Lower leg skin (tissue), 4 donors: ENCODE results near the gene PIGL. TPM values are rescaled to one million over a fixed set of nuclear protein-coding genes. Genes with fewer than 3 reads are reported as not detected.

Source experiments
- DNase-seq, 2 donors: peaks; one replicate each; pipeline ENCODE4 v3.0.0-alpha.2; 2019; ENCODE audit warnings: low spot score in 2 of 2
- H3K4me3 ChIP-seq: fragments of 200-600 bp; sonication (generic); 2 replicates; pipeline ENCODE4 v1.5.1; 2017; ENCODE audit warnings: mild to moderate bottlenecking, low read depth; ENCODE audit not compliant: poor library complexity, severe bottlenecking
- POLR2A ChIP-seq, 2 donors: fragments of 450-650 bp; IDR thresholded peaks; one replicate each; pipeline ENCODE4 v1.6.1; 2016 to 2017; ENCODE audit warnings: antibody characterized with exemption in 2 of 2, mild to moderate bottlenecking in 1 of 2, moderate library complexity in 1 of 2
- whole genome bisulfite sequencing, 2 donors: methylation state at CpG; one replicate each; pipeline ENCODE4 v1.1.5; 2018; 5-methylcytosine and 5-hydroxymethylcytosine counted together
- intact Hi-C: fragments of 100-400 bp; cut with DNase I; formaldehyde crosslinking; loops from one replicate; pipeline ENCODE4 v1.15.0; 2023; ENCODE audit warnings: low total_unique reads
- total RNA-seq, 4 donors: library from RNA; depleted of rRNA; stranded (reverse); fragments of >200 nt; gene quantifications; one replicate each; pipeline ENCODE4 v1.1.0, GENCODE V29; 2016
- TF ChIP-seq, protein P1 (sequence below), 3 donors: fragments of 450-650 bp; IDR thresholded peaks; one replicate each; pipeline ENCODE4 v1.5.1; 2016; ENCODE audit warnings: antibody characterized with exemption in 3 of 3, mild to moderate bottlenecking in 3 of 3, moderate library complexity in 2 of 3

Gene PIGL
- total RNA-seq, 4 donors from 2014 or later = 25.5 to 93.4 (median 40.7) TPM

DNA sequence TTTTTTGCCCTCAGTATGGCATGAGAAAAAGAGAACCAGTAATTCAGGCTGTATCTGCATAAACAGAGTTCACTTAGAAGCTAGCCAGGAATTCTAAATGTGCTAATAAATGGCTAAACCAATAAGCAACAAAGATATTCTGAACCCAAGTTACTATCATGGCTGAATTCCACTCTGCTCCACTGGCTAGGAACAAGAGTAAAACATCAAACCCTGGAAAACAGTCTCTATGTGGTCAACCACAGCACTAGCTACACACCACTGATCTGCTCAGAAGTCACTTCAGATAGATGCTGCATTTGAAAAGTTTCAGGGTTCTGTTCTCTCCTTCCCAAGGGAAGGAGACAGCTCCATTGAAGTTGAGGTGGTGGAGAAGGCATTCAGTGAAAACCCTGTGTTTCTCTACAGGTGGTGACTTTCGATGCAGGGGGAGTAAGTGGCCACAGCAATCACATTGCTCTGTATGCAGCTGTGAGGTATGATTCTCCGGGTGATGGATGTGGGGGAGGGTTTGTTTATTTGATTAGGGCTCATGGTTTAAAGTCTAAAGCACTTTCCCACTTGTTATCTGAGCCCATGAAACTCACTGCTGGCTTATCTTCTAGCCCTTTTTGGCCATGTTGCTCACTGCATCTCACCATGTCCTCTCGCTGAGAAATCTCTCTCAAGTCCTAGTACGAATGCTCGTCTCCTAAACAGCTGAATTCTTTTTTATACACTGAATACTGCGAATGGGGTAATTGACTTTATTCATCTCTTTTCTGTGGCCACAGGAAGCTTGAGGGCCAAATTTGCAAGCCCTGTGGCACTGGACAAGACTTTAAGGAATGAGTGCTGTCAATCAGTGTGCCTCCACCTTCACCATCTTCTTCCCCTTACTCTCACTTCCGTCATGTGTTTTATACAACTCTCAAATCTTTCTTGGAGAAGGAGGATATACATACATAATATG is 96.4 kb downstream of the PIGL start:
- DNase-seq = no peak
- intact Hi-C loops = no loop called here

DNA sequence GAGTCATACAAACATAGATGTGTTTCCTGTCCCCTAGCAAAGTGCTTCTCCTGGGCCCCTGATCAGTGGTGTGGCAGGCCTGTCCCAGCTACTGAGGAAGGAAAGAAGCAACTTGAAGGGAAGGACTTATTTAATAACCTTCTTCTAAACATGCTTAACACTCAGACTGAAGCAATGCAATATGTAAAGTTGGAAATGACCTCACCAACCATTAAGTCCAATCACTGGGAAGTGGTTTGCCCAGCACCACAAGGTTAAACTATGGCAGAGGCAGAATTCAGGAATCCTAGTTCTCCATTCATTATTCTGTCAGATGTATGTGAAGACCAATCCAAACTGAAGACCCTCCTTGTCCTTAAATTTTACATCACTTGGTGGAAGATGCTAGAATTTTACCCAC is 97.2 kb downstream of the PIGL start:
- no peak for TF ChIP-seq POLR2A (IDR thresholded peaks at IDR 0.05)
- TF ChIP-seq, protein P1, sequence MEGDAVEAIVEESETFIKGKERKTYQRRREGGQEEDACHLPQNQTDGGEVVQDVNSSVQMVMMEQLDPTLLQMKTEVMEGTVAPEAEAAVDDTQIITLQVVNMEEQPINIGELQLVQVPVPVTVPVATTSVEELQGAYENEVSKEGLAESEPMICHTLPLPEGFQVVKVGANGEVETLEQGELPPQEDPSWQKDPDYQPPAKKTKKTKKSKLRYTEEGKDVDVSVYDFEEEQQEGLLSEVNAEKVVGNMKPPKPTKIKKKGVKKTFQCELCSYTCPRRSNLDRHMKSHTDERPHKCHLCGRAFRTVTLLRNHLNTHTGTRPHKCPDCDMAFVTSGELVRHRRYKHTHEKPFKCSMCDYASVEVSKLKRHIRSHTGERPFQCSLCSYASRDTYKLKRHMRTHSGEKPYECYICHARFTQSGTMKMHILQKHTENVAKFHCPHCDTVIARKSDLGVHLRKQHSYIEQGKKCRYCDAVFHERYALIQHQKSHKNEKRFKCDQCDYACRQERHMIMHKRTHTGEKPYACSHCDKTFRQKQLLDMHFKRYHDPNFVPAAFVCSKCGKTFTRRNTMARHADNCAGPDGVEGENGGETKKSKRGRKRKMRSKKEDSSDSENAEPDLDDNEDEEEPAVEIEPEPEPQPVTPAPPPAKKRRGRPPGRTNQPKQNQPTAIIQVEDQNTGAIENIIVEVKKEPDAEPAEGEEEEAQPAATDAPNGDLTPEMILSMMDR (IDR thresholded peaks at IDR 0.05) = no peak
- intact Hi-C loops = no loop called here
- H3K4me3 ChIP-seq = no peak overlapping the region
- DNase-seq = no peak

More for the DNA sequence above, 96.4 kb downstream of the PIGL start:
- no peak overlapping the region for H3K4me3 ChIP-seq
- WGBS, 2 donors = 95 to 96% methylated on average over 7 of the region's 7 CpGs
- TF ChIP-seq POLR2A (IDR thresholded peaks at IDR 0.05) = no peak
- TF ChIP-seq, protein P1 (IDR thresholded peaks at IDR 0.05) = no peak

DNA sequence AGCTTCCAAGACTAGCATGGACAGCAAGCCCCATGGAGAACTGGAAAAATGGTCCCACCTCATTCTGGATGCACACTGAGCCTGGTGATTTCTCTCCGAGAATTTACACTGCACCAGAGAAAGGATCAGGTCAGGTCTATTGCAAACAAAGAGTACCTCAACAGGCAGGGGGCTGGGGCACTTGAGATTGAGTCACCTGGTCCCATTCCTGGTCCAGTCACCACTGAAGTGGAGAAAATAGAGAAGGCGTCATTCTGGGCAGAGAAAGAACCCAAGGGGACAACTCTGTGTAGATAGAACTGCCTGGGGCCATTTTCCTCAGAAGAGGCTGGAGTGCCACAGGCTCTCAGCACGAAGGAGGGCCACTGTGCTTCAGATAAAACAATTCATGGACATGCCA is 97.8 kb downstream of the PIGL start:
- 89 to 91% methylated on average over 3 of the region's 3 CpGs for WGBS, 2 donors
- DNase-seq = no peak
- no peak overlapping the region for H3K4me3 ChIP-seq
- TF ChIP-seq, protein P1 (IDR thresholded peaks at IDR 0.05) = no peak
- TF ChIP-seq POLR2A (IDR thresholded peaks at IDR 0.05) = no peak
- intact Hi-C loops = no loop called here

DNA sequence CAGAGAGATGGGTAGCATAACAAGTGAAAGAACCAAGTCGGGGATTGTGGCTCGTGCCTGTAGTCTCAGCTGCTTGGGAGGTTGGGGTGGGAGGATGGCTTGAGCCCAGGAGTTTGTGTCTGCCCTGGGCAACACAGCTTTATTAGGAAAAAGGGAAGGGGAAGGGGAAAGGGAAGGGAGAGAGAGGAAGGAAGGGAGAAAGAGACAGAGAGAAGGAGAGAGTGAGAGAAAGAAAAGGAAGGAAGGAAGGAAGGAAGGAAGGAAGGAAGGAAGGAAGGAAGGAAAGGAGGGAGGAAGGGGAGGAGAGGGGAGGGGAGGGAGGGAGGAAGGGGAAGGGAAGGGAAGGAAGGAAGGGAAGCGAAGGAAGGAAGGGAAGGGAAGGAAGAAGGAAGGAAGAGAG is 103.0 kb downstream of the PIGL start:
- TF ChIP-seq POLR2A (IDR thresholded peaks at IDR 0.05) = no peak
- TF ChIP-seq, protein P1 (IDR thresholded peaks at IDR 0.05) = no peak

DNA sequence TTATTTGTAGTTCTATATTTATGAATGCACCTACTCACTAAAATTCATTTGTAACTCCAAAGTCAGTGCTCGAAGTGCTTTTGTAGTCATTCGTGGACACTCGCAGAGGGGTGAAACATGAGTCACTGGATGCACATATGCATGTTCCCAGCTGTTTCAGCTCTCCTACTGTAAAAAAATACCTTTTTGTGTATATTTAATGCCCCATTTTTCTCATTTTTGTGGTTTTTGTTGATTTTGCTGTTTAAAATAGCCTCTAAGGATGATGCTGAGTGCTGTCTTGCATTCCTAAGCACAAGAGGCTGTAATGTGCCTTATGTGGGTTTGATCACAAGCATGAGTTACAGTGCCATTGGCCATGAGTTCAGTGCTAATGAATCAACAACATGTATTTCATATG is 105.6 kb downstream of the PIGL start:
- no peak overlapping the region for H3K4me3 ChIP-seq
- TF ChIP-seq, protein P1 (IDR thresholded peaks at IDR 0.05) = no peak
- TF ChIP-seq POLR2A (IDR thresholded peaks at IDR 0.05) = no peak
- intact Hi-C loops = no loop called here
- DNase-seq = no peak
- 98 to 100% methylated on average over 3 of the region's 3 CpGs for WGBS, 2 donors

More for the DNA sequence above, 103.0 kb downstream of the PIGL start:
- 80 to 81% methylated on average over 2 to 3 of the region's 3 CpGs for WGBS, 2 donors
- intact Hi-C loops = no loop called here
- DNase-seq = no peak
- no peak overlapping the region for H3K4me3 ChIP-seq
